Suprapubic skin (tissue), 4 donors: ENCODE measurements around the gene ZMYM1. TPM values are rescaled to one million over a fixed set of nuclear protein-coding genes. Genes with fewer than 3 reads are reported as not detected.

Experiments used
- DNase-seq, 2 donors: peaks; one replicate each; pipeline ENCODE4 v3.0.0-alpha.2; 2019; ENCODE audit warnings: low spot score in 2 of 2
- H3K27ac ChIP-seq: fragments of 200-600 bp; sonication (generic); one replicate; pipeline ENCODE4 v1.5.1; 2019
- H3K27me3 ChIP-seq: fragments of 200-600 bp; sonication (generic); one replicate; pipeline ENCODE4 v1.5.1; 2019
- H3K36me3 ChIP-seq: fragments of 200-600 bp; sonication (generic); one replicate; pipeline ENCODE4 v1.5.1; 2019
- H3K4me1 ChIP-seq: fragments of 200-600 bp; sonication (generic); one replicate; pipeline ENCODE4 v1.5.1; 2019
- H3K4me3 ChIP-seq: fragments of 200-600 bp; sonication (generic); one replicate; pipeline ENCODE4 v1.5.1; 2019; ENCODE audit warnings: mild to moderate bottlenecking
- H3K9me3 ChIP-seq: fragments of 200-600 bp; sonication (generic); one replicate; pipeline ENCODE4 v1.5.1; 2019
- POLR2A ChIP-seq, 2 donors: fragments of 450-650 bp; IDR thresholded peaks; one replicate each; pipeline ENCODE4 v1.6.1; 2017; ENCODE audit warnings: antibody characterized with exemption in 2 of 2, mild to moderate bottlenecking in 2 of 2, moderate library complexity in 2 of 2
- WGBS: methylation state at CpG from one replicate; pipeline ENCODE4 v1.1.5; 2018; 5-methylcytosine and 5-hydroxymethylcytosine counted together
- total RNA-seq, 4 donors: library from RNA; depleted of rRNA; stranded (reverse); fragments of >200 nt; gene quantifications; one replicate each; pipeline ENCODE4 v1.1.0, GENCODE V29; 2016
- TF ChIP-seq, protein P1 (sequence below), 2 donors: fragments of 200-600 bp in 1 of 2; fragments of 450-650 bp in 1 of 2; sonication (generic) in 1 of 2; IDR thresholded peaks; one replicate each; pipeline ENCODE4 v1.5.1; 2016 to 2019; ENCODE audit warnings: antibody characterized with exemption in 2 of 2, mild to moderate bottlenecking in 1 of 2, moderate library complexity in 1 of 2

Gene ZMYM1
- total RNA-seq, 4 donors from 2014 or later, result 6.7 to 15.9 (median 12.0) TPM

DNA sequence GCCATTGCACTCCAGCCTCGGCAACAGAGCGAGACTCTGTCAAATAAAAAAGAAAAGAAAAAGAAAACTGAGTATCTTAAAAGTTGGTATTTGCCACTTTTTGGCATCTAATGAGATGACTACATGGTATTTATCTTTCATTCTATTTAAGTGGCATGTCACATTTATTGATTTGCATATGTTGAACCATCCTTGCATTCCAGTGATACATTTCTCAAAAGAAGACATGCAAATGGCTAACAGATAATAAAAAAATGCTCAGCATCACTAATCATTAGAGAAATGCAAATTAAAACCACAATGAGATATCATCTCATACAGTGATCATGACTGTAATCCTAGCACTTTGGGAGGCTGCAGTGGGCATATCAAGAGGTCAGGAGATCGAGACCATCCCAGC is 85.7 kb downstream of the ZMYM1 start:
- Histone ChIP-seq H3K27ac (no peak overlapping the region), H3K4me3 (no peak overlapping the region), H3K27me3 (no peaks in the 10 kb centered on the region), H3K36me3 (no peaks in the 10 kb centered on the region), H3K9me3 (no peaks in the 10 kb centered on the region), H3K4me1 (no peaks in the 10 kb centered on the region)
- 96% methylated on average over 3 of the region's 3 CpGs for WGBS
- no peak for DNase-seq
- TF ChIP-seq, protein P1, sequence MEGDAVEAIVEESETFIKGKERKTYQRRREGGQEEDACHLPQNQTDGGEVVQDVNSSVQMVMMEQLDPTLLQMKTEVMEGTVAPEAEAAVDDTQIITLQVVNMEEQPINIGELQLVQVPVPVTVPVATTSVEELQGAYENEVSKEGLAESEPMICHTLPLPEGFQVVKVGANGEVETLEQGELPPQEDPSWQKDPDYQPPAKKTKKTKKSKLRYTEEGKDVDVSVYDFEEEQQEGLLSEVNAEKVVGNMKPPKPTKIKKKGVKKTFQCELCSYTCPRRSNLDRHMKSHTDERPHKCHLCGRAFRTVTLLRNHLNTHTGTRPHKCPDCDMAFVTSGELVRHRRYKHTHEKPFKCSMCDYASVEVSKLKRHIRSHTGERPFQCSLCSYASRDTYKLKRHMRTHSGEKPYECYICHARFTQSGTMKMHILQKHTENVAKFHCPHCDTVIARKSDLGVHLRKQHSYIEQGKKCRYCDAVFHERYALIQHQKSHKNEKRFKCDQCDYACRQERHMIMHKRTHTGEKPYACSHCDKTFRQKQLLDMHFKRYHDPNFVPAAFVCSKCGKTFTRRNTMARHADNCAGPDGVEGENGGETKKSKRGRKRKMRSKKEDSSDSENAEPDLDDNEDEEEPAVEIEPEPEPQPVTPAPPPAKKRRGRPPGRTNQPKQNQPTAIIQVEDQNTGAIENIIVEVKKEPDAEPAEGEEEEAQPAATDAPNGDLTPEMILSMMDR (IDR thresholded peaks at IDR 0.05), result no peak
- no peak for TF ChIP-seq POLR2A (IDR thresholded peaks at IDR 0.05)

Other genes starting within 250 kb of the ZMYM1 start
- gene SMIM12, start 219.6 kb upstream of the ZMYM1 start, total RNA-seq, result 10 to 100 TPM; 17.1 to 38.1 (median 31.5) TPM
- gene DLGAP3, start 149.7 kb upstream of the ZMYM1 start, total RNA-seq, result under 1 TPM in 1 of 4 donors, not detected in 3; 0.55 TPM
- gene TMEM35B, start 94.0 kb upstream of the ZMYM1 start, total RNA-seq, result 10 to 100 TPM in 1 of 4 donors, 1 to 10 TPM in 3; 6.5 to 12.2 (median 8.6) TPM
- gene ZMYM6, start 47.4 kb upstream of the ZMYM1 start, total RNA-seq, result 10 to 100 TPM; 14.4 to 26.2 (median 14.9) TPM
- gene SFPQ, start 113.8 kb downstream of the ZMYM1 start, total RNA-seq, result 100 to 1,000 TPM; 136 to 365 (median 191) TPM
- 10 to 100 TPM; 16.9 to 43.0 (median 19.6) TPM for gene ZMYM4, start 189.3 kb downstream of the ZMYM1 start, total RNA-seq